Measurements from ENCODE around the gene PNMA6E.

The PNMA6E gene

GRCh38 chrX:153435845-153436244 is 34.7 kb upstream of the PNMA6E start:
- no peak for DNase-seq (ENCODE audit: low read depth)

GRCh38 chrX:153434801-153435200 is 33.7 kb upstream of the PNMA6E start:
- DNase-seq (ENCODE audit: low read depth), result no peak

DNA sequence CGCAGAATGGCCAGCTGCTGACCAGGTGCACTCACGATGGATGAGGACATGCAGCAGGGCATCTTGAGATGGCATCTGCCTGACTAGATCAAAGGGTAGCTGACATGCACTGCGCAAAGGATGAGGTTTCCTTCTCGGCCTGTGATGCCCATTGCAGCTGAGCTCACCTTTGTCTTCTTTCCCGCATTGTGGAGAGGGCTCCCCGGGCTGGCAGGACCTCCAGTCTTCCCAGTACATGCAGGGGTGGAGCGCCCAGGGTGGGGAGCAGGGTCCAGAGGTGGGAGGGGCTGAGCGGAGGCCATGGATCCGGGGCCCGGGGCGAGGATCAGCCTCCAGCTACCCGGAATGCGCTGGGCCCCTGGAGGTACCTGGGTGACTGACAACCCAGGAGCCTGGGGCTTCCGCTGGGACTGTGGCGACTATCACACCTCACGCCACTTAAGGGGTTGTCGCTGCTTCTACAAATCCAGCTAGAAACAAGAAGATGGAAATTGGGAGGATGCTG is 32.7 kb upstream of the PNMA6E start:
- no peak for DNase-seq (ENCODE audit: low read depth)

- DNase-seq (ENCODE audit: low read depth), result no peak
These were observed 32.1 kb upstream of the PNMA6E start for GRCh38 chrX:153433161-153433680.

DNA sequence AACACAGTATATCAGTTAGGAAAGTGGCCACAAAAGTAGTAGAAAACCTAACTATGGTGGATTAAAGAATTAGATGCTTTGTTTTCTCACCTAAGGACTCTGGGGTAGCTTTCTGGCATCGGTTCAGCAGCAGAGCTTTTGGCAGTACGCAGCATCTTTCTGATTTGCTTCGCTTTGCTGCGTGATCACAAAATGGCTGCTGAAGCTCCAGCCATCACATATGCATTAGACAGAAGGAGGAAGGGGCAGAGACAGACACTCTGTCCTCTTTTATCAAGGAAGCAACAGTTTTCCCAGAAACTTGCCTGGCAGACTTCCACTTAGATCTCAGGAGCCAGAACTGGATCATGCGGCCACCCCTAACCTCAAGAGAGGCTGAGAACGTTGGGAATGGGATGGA is 29.6 kb upstream of the PNMA6E start:
- no peak for DNase-seq (ENCODE audit: low read depth)

GRCh38 chrX:153426204-153426603 is 25.1 kb upstream of the PNMA6E start:
- DNase-seq (ENCODE audit: low read depth), result no peak

DNA sequence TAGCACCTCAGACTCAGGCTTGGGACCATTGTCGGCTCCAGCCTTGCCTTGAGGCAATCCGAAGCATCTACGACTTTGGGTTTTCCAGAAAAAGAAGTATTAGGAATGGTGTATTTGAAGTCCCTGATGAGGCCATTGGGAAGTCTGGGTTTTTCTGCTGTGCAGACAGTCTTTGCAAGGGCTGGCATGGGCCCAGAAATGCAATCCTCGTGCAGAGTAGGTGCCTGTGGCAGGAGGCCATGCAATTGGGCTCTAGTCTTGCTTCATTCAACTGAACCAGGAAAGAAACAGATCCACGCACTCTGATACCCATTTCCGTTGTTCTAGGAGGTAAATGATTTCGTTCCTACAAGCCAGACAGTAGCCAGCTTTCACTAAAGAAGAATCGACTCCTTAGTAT is 22.5 kb upstream of the PNMA6E start:
- DNase-seq (ENCODE audit: low read depth), result no peak

- DNase-seq (ENCODE audit: low read depth), result no peak
These were observed 20.7 kb upstream of the PNMA6E start for GRCh38 chrX:153421856-153422255.

DNA sequence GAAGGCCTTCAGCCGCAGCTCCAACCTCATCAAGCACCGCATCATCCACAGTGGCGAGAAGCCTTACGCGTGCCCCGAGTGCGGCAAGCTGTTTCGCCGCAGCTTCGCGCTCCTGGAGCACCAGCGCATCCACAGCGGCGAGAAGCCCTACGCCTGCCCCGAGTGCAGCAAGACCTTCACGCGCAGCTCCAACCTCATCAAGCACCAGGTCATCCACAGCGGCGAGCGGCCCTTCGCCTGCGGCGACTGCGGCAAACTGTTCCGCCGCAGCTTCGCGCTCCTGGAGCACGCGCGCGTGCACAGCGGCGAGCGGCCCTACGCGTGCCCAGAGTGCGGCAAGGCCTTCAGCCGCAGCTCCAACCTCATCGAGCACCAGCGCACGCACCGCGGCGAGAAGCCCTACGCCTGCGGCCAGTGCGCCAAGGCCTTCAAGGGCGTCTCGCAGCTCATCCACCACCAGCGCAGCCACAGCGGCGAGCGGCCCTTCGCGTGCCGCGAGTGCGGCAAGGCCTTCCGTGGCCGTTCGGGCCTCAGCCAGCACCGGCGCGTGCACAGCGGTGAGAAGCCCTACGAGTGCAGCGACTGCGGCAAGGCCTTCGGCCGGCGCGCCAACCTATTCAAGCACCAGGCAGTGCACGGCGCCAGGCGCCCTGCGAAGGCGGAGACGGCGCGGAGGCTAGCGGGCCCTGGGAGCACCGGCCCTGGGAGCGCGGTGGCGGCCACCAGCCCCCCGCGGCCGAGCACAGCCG is 19.9 kb upstream of the PNMA6E start:
- no peak for DNase-seq (ENCODE audit: low read depth)

GRCh38 chrX:153417637-153418036 is 16.5 kb upstream of the PNMA6E start:
- no peak for DNase-seq (ENCODE audit: low read depth)

DNA sequence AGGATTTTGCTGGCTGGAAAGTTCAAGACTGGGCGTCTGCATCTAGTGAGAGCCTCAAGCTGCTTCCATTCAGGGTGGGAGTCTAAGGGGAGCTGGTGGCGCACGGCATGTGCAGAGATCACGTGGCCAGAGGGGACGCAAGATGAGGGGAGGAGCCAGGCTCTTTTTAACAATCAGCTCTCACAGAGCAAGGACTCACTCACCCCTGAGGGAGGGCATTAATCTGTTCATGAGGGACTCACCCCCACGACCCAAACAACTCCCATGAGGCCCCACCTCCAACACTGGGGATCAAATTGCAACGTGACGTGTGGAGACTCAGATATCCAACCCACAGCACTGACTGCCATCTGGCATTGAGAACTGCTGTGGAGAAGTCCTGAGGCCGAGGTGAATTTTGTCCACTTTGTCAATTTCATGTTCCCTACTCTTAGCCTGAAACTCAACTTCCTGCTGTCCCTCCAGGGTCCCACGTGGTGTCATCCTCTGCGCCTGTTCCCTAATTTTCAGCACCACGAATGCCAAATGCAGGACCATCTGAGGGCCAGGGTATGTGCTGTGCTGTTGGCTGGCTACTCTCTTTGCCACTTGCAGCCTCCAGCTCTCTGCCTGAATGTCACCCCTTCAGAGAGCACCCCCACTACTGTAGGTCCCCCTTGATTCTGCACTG is 15.8 kb upstream of the PNMA6E start:
- no peak for DNase-seq (ENCODE audit: low read depth)

- no peak for DNase-seq (ENCODE audit: low read depth)
These were observed 13.8 kb upstream of the PNMA6E start for GRCh38 chrX:153414856-153415510.

- DNase-seq (ENCODE audit: low read depth), result no peak
These were observed 12.6 kb upstream of the PNMA6E start for GRCh38 chrX:153413731-153414130.

- DNase-seq (ENCODE audit: low read depth), result no peak
These were observed 11.9 kb upstream of the PNMA6E start for GRCh38 chrX:153412746-153413720.

GRCh38 chrX:153411988-153412574 is 10.9 kb upstream of the PNMA6E start:
- DNase-seq (ENCODE audit: low read depth), result no peak

DNA sequence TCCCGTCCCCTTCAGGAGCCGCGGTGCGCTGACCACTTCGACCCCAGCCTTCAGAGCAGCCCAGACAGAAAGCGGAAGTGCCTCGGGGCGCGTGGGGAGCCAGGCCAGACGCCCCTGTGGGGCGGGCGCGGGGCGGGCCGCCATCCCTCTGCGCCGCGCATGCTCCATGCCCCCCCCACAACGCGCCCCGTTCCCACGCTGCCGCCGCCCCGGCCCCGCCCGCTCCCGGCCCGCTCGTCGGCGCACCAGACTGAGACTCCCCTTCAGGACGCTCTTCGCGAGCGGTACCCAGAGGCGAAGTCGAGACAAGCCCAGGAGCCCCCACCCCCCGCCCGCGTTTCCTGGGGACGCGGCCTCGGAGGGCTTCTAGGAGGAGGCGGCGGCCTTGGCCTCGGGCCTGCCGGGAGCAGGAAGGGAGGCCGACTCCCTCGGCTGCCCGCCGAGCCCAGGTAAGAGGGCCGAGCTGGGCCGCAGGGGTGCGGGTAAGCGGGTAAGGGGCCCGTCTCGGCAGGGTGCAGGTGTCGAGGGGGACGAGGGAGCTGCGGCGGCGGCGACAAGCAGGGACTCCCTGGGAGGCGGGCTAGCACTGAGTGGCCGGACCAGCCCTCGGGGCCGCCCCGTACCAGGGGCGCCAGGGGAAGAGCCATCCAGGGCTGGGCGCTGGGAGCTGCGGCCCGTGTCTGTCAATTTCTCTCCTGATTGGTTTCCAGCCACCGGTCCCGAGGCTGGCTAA is 10.3 kb upstream of the PNMA6E start, which contains the start of gene ZFP92:
Gene ZFP92 (plus strand): TSS at position 218 of the 733 bp plus-strand sequence. CDS start 6,851 bp downstream, outside the sequence.
- DNase-seq (ENCODE audit: low read depth), result peak; percentile 24

- DNase-seq (ENCODE audit: low read depth), result no peak
These were observed 9.7 kb upstream of the PNMA6E start for GRCh38 chrX:153410888-153411254.

DNA sequence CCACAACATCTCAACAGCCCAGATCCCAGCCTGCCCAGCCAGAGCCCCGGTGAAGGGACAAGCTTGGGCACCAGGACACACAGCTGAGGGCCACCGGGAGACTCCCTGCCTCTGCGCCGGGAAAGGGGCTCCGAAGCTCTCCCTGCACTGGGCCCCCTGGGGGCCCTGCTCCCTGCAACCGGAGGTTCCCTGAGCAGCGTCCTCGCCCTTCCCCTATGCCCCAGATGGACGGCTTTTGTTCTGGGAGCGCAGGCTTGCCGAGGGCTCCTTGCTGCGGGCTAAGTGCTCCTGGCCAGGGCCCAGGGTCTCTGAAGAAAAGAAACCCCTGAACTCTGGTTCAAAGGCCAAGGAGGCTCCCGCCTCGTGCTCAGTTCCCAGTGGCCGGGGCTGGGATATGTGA is 9.2 kb upstream of the PNMA6E start:
- no peak for DNase-seq (ENCODE audit: low read depth)

DNA sequence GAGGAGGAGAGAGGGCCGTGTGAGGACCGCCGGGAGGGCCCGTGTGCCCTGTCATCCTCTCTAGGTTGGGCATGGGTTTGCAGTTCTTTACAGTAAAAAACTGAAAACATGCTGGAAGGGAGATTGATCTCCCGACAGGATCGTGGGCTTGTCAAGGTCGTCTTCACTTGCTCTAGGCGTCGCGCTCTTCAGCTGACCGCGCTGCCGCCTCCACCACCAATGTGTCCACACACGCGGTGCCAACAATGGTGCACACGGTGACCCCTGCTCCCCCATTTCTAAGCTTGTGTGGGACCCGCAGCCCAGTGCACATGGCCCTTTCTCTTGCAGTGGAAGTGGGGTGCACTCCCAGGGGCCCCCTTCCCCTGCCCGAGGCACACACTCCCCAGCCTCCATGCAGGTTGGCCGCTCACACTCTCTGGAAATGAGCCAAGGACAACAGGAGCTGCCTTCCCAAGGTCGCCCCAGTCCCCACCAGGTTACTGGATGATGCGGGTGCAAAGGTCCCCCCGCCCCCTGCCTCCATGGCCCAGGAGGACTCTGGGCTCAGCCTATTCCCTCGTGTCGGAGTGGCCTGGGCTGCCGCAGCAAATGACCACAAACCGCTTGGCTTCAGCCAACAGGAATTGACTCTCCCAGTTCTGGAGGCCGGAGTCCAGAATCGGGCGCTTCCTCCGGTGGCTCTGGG is 8.4 kb upstream of the PNMA6E start:
- no peak for DNase-seq (ENCODE audit: low read depth)

GRCh38 chrX:153408871-153409351 is 7.8 kb upstream of the PNMA6E start:
- no peak for DNase-seq (ENCODE audit: low read depth)
